Keratinocyte (primary cell): Measurements from ENCODE around the gene FBRS.
"Not testable (repeated sequence)": the region's sequence is repeated elsewhere in the genome, so short reads cannot be mapped to it uniquely, and the experiment has no call there.

Source experiments
- CTCF ChIP-seq, 3 experiments: IDR thresholded peaks in 1 of 3; conservative IDR thresholded peaks in 1 of 3; optimal IDR thresholded peaks in 1 of 3; 2 replicates in 2 of 3; 3 replicates in 1 of 3; pipeline versions ENCODE3 to v1.5.1; 2011; ENCODE audit warnings: low read length in 3 of 3, mild to moderate bottlenecking in 3 of 3, moderate library complexity in 2 of 3, control low read depth in 1 of 3, inconsistent platforms in 1 of 3; ENCODE audit not compliant: insufficient read depth in 2 of 3; ENCODE audit errors: extremely low read depth in 1 of 3
- EZH2 ChIP-seq: IDR thresholded peaks from one replicate; pipeline ENCODE4 v1.6.1; 2012; ENCODE audit warnings: inconsistent platforms, mild to moderate bottlenecking, low read length, moderate library complexity

- TF ChIP-seq EZH2; CTCF (optimal IDR thresholded peaks at IDR 0.05 in 1 of 3, IDR thresholded peaks at IDR 0.05 in 1 of 3, conservative IDR thresholded peaks at IDR 0.05 in 1 of 3; ENCODE audit: extremely low read depth in 1 of 3, insufficient read depth in 2 of 3, low read length in 3 of 3): not testable (repeated sequence)
Measured at GRCh38 chr16:30637139-30637538, 21.1 kb upstream of the FBRS start.
